Astrocyte (in vitro differentiated cells and primary cell): ENCODE measurements around the gene DPPA5. TPM values are rescaled to one million over a fixed set of nuclear protein-coding genes. Genes with fewer than 3 reads are reported as not detected.

Source experiments
- DNase-seq: peaks from one replicate; pipeline ENCODE4 v3.0.0-alpha.2; 2010; ENCODE audit warnings: low read depth
- FAIRE-seq: peaks from 2 replicates; lab custom pipeline; 2011; peaks lifted over from hg19 to GRCh38; lab: Jason Lieb, UNC
- H2AFZ ChIP-seq: 2 replicates; pipeline ENCODE4 v1.6.0; 2012; ENCODE audit warnings: low read depth, low read length, inconsistent platforms
- H3K27ac ChIP-seq: 2 replicates; pipeline ENCODE4 v1.5.1; 2011; ENCODE audit warnings: low read depth, low read length, inconsistent platforms
- H3K27me3 ChIP-seq: 2 replicates; pipeline ENCODE4 v1.6.0; 2011; ENCODE audit warnings: low read length, inconsistent platforms; ENCODE audit not compliant: insufficient read depth
- H3K36me3 ChIP-seq: 2 replicates; pipeline ENCODE4 v1.5.1; 2011; ENCODE audit warnings: low read length, inconsistent platforms; ENCODE audit not compliant: insufficient read depth
- H3K4me1 ChIP-seq: 2 replicates; pipeline ENCODE4 v1.5.1; 2011; ENCODE audit warnings: low read length, inconsistent platforms; ENCODE audit not compliant: insufficient read depth
- H3K4me2 ChIP-seq: 2 replicates; pipeline ENCODE4 v1.6.0; 2012; ENCODE audit warnings: low read length, inconsistent platforms
- H3K4me3 ChIP-seq: 2 replicates; pipeline ENCODE4 v1.5.1; 2011; ENCODE audit warnings: low read depth, mild to moderate bottlenecking, low read length, inconsistent platforms; ENCODE audit not compliant: insufficient read depth
- H3K79me2 ChIP-seq: 2 replicates; pipeline ENCODE4 v1.6.0; 2012; ENCODE audit warnings: mild to moderate bottlenecking, low read length, inconsistent platforms; ENCODE audit not compliant: insufficient read depth
- H3K9ac ChIP-seq: 2 replicates; pipeline ENCODE4 v1.6.0; 2012; ENCODE audit warnings: mild to moderate bottlenecking, low read length, inconsistent platforms
- H3K9me3 ChIP-seq: 2 replicates; pipeline ENCODE4 v1.5.1; 2012; ENCODE audit warnings: low read depth, mild to moderate bottlenecking, low read length, inconsistent platforms; ENCODE audit not compliant: insufficient read depth
- H4K20me1 ChIP-seq: 2 replicates; pipeline ENCODE4 v1.6.0; 2012; ENCODE audit warnings: low read length, inconsistent platforms; ENCODE audit not compliant: insufficient read depth
- H3K27ac Mint-ChIP-seq: one replicate; pipeline ENCODE4 v1.8.0; 2021; ENCODE audit warnings: mild to moderate bottlenecking, mixed read lengths; ENCODE audit not compliant: unreplicated experiment
- H3K27me3 Mint-ChIP-seq: one replicate; pipeline ENCODE4 v1.8.0; 2021; ENCODE audit warnings: low read depth, mixed read lengths; ENCODE audit not compliant: unreplicated experiment
- H3K36me3 Mint-ChIP-seq: one replicate; pipeline ENCODE4 v1.8.0; 2021; ENCODE audit warnings: low read depth, mixed read lengths; ENCODE audit not compliant: unreplicated experiment
- H3K4me1 Mint-ChIP-seq: one replicate; pipeline ENCODE4 v1.8.0; 2021; ENCODE audit warnings: low read depth, mixed read lengths; ENCODE audit not compliant: unreplicated experiment
- H3K4me3 Mint-ChIP-seq: one replicate; pipeline ENCODE4 v1.8.0; 2021; ENCODE audit warnings: mild to moderate bottlenecking, moderate library complexity, mixed read lengths; ENCODE audit not compliant: unreplicated experiment
- H3K9me3 Mint-ChIP-seq: one replicate; pipeline ENCODE4 v1.8.0; 2021; ENCODE audit warnings: mild to moderate bottlenecking, mixed read lengths; ENCODE audit not compliant: unreplicated experiment
- EZH2 ChIP-seq: IDR thresholded peaks from 2 replicates; pipeline ENCODE4 v1.6.1; 2012; ENCODE audit warnings: mild to moderate bottlenecking, low read length, inconsistent platforms; ENCODE audit not compliant: insufficient read depth
- total RNA-seq: library from RNA; stranded (reverse); gene quantifications from 2 replicates; pipeline ENCODE4 v1.2.1, GENCODE V29; 2021
- TF ChIP-seq, protein P1 (sequence below): IDR thresholded peaks from 2 replicates; pipeline ENCODE4 v1.5.1; 2011; ENCODE audit warnings: low read depth, mild to moderate bottlenecking, inconsistent platforms, low read length, moderate library complexity; ENCODE audit not compliant: insufficient read depth

DPPA5 gene
- total RNA-seq, 1 donor from 2014 or later: not detected

DNA sequence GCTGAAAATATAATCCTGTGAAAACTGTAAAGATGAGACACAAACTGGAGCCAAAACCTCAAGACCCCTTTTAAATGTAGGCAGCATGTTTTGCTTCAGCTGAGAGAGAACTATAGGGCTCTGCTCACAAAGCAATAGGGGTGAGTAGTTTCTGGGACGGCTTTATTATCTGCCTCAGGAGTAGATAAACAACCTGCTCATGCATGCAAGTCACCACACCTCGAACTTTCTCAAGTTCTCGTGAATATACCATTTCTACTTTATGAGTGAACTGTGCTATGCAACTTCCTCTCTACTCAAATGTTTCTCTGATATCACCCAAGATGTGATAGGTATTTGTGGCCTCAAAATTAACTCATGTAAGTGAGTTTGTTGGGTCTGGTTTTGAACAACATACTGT, 23.1 kb upstream of the DPPA5 start:
- no peaks in the 10 kb centered on the region for H3K36me3 Mint-ChIP-seq
- no peak overlapping the region for H3K27ac Mint-ChIP-seq
- no peak for FAIRE-seq

DNA sequence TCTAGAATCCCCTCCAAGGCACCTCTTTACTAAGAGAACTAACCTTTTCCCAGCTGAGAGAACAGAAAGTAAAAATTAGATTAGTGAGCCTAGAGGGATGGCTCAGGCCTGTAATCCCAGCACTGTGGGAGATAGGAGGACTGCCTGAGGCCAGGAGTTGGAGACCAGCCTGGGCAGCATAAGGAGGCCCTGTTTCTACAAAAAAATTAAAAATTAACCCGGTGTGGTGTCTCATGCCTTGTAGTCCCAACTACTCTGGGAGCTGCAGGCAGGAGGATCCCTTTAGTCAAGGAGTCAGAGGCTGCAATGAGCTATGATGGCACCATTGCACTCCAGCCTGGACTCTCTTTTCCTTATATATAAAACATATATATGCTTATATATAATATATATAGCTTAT, 21.1 kb upstream of the DPPA5 start:
- Histone ChIP-seq H3K4me3 (no peak overlapping the region), H4K20me1 (no peaks in the 10 kb centered on the region), H3K4me2 (no peak overlapping the region), H3K9ac (no peak overlapping the region), H3K4me1 (no peaks in the 10 kb centered on the region), H3K27me3 (no peaks in the 10 kb centered on the region), H3K27ac (no peak overlapping the region), H3K9me3 (no peaks in the 10 kb centered on the region), H3K79me2 (no peaks in the 10 kb centered on the region), H2AFZ (no peak overlapping the region), H3K36me3 (no peaks in the 10 kb centered on the region)
- H3K27ac Mint-ChIP-seq: no peak overlapping the region
- FAIRE-seq (no peak), DNase-seq (no peak)
- H3K4me3 Mint-ChIP-seq: no peak overlapping the region
- no peaks in the 10 kb centered on the region for H3K4me1 Mint-ChIP-seq
- no peaks in the 10 kb centered on the region for H3K27me3 Mint-ChIP-seq
- peaks cover 3% of the 10 kb centered on the region for H3K9me3 Mint-ChIP-seq
- H3K36me3 Mint-ChIP-seq: no peaks in the 10 kb centered on the region
- no peak for TF ChIP-seq EZH2
- TF ChIP-seq, protein P1, sequence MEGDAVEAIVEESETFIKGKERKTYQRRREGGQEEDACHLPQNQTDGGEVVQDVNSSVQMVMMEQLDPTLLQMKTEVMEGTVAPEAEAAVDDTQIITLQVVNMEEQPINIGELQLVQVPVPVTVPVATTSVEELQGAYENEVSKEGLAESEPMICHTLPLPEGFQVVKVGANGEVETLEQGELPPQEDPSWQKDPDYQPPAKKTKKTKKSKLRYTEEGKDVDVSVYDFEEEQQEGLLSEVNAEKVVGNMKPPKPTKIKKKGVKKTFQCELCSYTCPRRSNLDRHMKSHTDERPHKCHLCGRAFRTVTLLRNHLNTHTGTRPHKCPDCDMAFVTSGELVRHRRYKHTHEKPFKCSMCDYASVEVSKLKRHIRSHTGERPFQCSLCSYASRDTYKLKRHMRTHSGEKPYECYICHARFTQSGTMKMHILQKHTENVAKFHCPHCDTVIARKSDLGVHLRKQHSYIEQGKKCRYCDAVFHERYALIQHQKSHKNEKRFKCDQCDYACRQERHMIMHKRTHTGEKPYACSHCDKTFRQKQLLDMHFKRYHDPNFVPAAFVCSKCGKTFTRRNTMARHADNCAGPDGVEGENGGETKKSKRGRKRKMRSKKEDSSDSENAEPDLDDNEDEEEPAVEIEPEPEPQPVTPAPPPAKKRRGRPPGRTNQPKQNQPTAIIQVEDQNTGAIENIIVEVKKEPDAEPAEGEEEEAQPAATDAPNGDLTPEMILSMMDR: no peak

More for the DNA sequence above, 23.1 kb upstream of the DPPA5 start:
- Mint-ChIP-seq H3K9me3 (no peaks in the 10 kb centered on the region), H3K4me3 (no peak overlapping the region), H3K27me3 (no peaks in the 10 kb centered on the region), H3K4me1 (no peaks in the 10 kb centered on the region)
- no peak for TF ChIP-seq EZH2
- TF ChIP-seq, protein P1: no peak
- Histone ChIP-seq H3K4me1 (no peaks in the 10 kb centered on the region), H3K36me3 (no peaks in the 10 kb centered on the region), H3K4me3 (no peak overlapping the region), H3K9me3 (no peaks in the 10 kb centered on the region), H3K79me2 (no peaks in the 10 kb centered on the region), H3K27ac (no peak overlapping the region), H4K20me1 (no peaks in the 10 kb centered on the region), H2AFZ (no peak overlapping the region), H3K9ac (no peak overlapping the region), H3K4me2 (no peak overlapping the region), H3K27me3 (no peaks in the 10 kb centered on the region)
- no peak for DNase-seq

DNA sequence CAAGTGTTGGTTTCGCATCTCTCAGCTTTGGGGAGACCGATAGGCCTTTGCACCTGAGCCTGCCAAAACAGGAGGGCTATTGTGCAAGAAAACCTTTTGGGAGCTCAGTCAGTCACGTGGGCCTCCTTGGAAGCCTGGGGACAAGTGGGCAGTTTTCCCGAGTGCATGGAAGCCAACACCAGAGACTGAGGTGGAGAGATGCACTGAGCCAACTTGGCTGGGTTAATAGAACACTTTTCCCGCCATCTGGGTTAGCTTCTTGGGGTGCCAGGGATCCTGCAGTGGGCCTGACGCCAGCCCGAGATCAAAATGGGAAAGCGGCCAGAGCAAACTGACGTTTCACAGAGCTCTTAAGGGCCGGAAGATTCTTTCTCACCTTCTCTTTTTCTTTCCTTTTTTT, 18.4 kb upstream of the DPPA5 start:
- Histone ChIP-seq H3K27ac (no peak overlapping the region), H3K4me1 (no peaks in the 10 kb centered on the region), H3K36me3 (no peaks in the 10 kb centered on the region), H2AFZ (no peak overlapping the region), H3K4me2 (no peak overlapping the region), H3K9ac (no peak overlapping the region), H3K79me2 (no peaks in the 10 kb centered on the region), H3K9me3 (no peaks in the 10 kb centered on the region), H4K20me1 (no peaks in the 10 kb centered on the region), H3K4me3 (no peak overlapping the region), H3K27me3 (no peaks in the 10 kb centered on the region)
- Mint-ChIP-seq H3K4me3 (no peak overlapping the region), H3K36me3 (no peaks in the 10 kb centered on the region), H3K9me3 (peaks cover 3% of the 10 kb centered on the region), H3K27ac (no peak overlapping the region), H3K27me3 (peaks cover 4% of the 10 kb centered on the region), H3K4me1 (no peaks in the 10 kb centered on the region)
- TF ChIP-seq, protein P1: no peak
- TF ChIP-seq EZH2: no peak
- FAIRE-seq (no peak), DNase-seq (no peak)
